GM23248 (cell line): ENCODE results near the gene SNRNP35.

Source experiments
- EZH2 ChIP-seq: fragments of 200-600 bp; sonication (generic); IDR thresholded peaks from 2 replicates; pipeline ENCODE4 v1.6.1; 2018; ENCODE audit warnings: antibody characterized with exemption, mild to moderate bottlenecking; ENCODE audit not compliant: insufficient read depth, poor library complexity, severe bottlenecking
- EZH2phosphoT487 ChIP-seq: fragments of 200-600 bp; sonication (generic); IDR thresholded peaks from 2 replicates; pipeline ENCODE4 v1.6.1; 2018; ENCODE audit warnings: antibody characterized with exemption, moderate library complexity, mild to moderate bottlenecking, low read depth; ENCODE audit not compliant: insufficient read depth

GRCh38 chr12:123436017-123436964 lies 21.6 kb upstream of the SNRNP35 start, which contains the start of gene RILPL2:
- TF ChIP-seq EZH2 (no peak), EZH2phosphoT487 (no peak)
